Measurements from ENCODE around the gene PTP4A1.

- TF ChIP-seq POLR2AphosphoS5 (IDR thresholded peaks at IDR 0.05; ENCODE audit: low read depth, low read length) (no peak), TAF1 (IDR thresholded peaks at IDR 0.05; ENCODE audit: borderline replicate concordance, insufficient read depth, low read length) (no peak), FOXP2 (optimal IDR thresholded peaks at IDR 0.05; ENCODE audit: borderline replicate concordance, extremely low read depth, extremely low read length, insufficient read depth) (no peak)
- TF ChIP-seq, protein P1, sequence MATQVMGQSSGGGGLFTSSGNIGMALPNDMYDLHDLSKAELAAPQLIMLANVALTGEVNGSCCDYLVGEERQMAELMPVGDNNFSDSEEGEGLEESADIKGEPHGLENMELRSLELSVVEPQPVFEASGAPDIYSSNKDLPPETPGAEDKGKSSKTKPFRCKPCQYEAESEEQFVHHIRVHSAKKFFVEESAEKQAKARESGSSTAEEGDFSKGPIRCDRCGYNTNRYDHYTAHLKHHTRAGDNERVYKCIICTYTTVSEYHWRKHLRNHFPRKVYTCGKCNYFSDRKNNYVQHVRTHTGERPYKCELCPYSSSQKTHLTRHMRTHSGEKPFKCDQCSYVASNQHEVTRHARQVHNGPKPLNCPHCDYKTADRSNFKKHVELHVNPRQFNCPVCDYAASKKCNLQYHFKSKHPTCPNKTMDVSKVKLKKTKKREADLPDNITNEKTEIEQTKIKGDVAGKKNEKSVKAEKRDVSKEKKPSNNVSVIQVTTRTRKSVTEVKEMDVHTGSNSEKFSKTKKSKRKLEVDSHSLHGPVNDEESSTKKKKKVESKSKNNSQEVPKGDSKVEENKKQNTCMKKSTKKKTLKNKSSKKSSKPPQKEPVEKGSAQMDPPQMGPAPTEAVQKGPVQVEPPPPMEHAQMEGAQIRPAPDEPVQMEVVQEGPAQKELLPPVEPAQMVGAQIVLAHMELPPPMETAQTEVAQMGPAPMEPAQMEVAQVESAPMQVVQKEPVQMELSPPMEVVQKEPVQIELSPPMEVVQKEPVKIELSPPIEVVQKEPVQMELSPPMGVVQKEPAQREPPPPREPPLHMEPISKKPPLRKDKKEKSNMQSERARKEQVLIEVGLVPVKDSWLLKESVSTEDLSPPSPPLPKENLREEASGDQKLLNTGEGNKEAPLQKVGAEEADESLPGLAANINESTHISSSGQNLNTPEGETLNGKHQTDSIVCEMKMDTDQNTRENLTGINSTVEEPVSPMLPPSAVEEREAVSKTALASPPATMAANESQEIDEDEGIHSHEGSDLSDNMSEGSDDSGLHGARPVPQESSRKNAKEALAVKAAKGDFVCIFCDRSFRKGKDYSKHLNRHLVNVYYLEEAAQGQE (IDR thresholded peaks at IDR 0.05; ENCODE audit: insufficient read depth in 1 of 2, low read depth in 2 of 2, low read length in 2 of 2) = no peak
Observed at GRCh38 chr6:63530182-63530581, 42.1 kb upstream of the PTP4A1 start.
